Measurements from ENCODE around the gene EFNA2. TPM values are rescaled to one million over a fixed set of nuclear protein-coding genes. Genes with fewer than 3 reads are reported as not detected.

Gene EFNA2
- total RNA-seq, 1 experiment from 2014 or later, result 14.3 TPM

GRCh38 chr19:1321539-1321938 lies 35.9 kb downstream of the EFNA2 start:
- Histone ChIP-seq H2BK120ac (ENCODE audit: low read depth, low read length, poor library complexity, severe bottlenecking) (no peak overlapping the region), H3T11ph (ENCODE audit: low read length) (no peak overlapping the region)
- no peaks in the 10 kb centered on the region; a peak in 1 of 5 replicates for H3K9me3 Mint-ChIP-seq

More at GRCh38 chr19:1321539-1321938, 35.9 kb downstream of the EFNA2 start:
- Mint-ChIP-seq H3K36me3 (ENCODE audit: insufficient read depth in 1 of 3, low read depth in 3 of 3) (no peaks in the 10 kb centered on the region), H3K4me1 (no peaks in the 10 kb centered on the region; a peak in 1 of 4 replicates), H3K4me3 (no peak overlapping the region; a peak in 1 of 5 replicates), H3K27me3 (ENCODE audit: low read depth) (peaks cover 19% of the 10 kb centered on the region), H3K27ac (peak overlapping the region in 2 of 3 experiments; percentile 38 to 91; a peak in 2 of 7 replicates)
- no peak overlapping the region for H4K8ac ChIP-seq (replicated peaks; ENCODE audit: insufficient read length, low read depth, low read length)
- H3K9me3 ChIP-seq (ENCODE audit: control insufficient read depth, low read depth, low read length), result no peaks in the 10 kb centered on the region
- H3K9ac ChIP-seq (ENCODE audit: extremely low read depth, insufficient read length, low read length), result no peak overlapping the region
- no peaks in the 10 kb centered on the region for H3K27me3 ChIP-seq (ENCODE audit: insufficient read depth, low read length)
- no peak overlapping the region for H3K56ac ChIP-seq (ENCODE audit: insufficient read length, low read depth, low read length)
- H2AFZ ChIP-seq (ENCODE audit: low read length), result no peak overlapping the region
- H3K18ac ChIP-seq (ENCODE audit: insufficient read length, low read depth, low read length), result no peak overlapping the region
- no peaks in the 10 kb centered on the region for H3K4me1 ChIP-seq (ENCODE audit: insufficient read depth, low read length)
- H2BK12ac ChIP-seq (ENCODE audit: insufficient read length, low read depth, low read length), result no peak overlapping the region
- no peak overlapping the region for H2BK5ac ChIP-seq (ENCODE audit: insufficient read length, low read length)
- no peak overlapping the region for H3K4me2 ChIP-seq (ENCODE audit: insufficient read depth, insufficient read length, low read length)
- no peak overlapping the region for H3K4ac ChIP-seq (ENCODE audit: low read depth, low read length)
- no peak overlapping the region for H2BK15ac ChIP-seq (ENCODE audit: low read depth, low read length)
- H3K27ac ChIP-seq (ENCODE audit: insufficient read length, low read depth, low read length), result no peak overlapping the region
- no peaks in the 10 kb centered on the region for H3K23me2 ChIP-seq (ENCODE audit: insufficient read length, low read depth, low read length, poor library complexity, severe bottlenecking)
- H3K14ac ChIP-seq (ENCODE audit: insufficient read depth, low read length), result no peak overlapping the region
- H3K23ac ChIP-seq (ENCODE audit: insufficient read length, low read depth, low read length), result no peak overlapping the region
- WGBS (ENCODE audit: extremely low coverage, insufficient read length, low lambda C conversion rate), result no CpG with 5 or more reads among the region's 9 CpGs
- no peak for DNase-seq
- no peak overlapping the region for H2BK20ac ChIP-seq (ENCODE audit: low read depth, low read length, poor library complexity, severe bottlenecking)
- H4K5ac ChIP-seq (ENCODE audit: insufficient read length, low read depth, low read length), result no peak overlapping the region
- H2AK5ac ChIP-seq (ENCODE audit: insufficient read length, low read length), result no peak overlapping the region
- no peaks in the 10 kb centered on the region for H3K79me2 ChIP-seq (ENCODE audit: insufficient read depth, low read length)
- no peak for TF ChIP-seq CTCF (conservative IDR thresholded peaks at IDR 0.05)
- no peaks in the 10 kb centered on the region for H3K79me1 ChIP-seq (ENCODE audit: insufficient read depth, low read depth, low read length, poor library complexity, severe bottlenecking)
- H4K20me1 ChIP-seq (ENCODE audit: control insufficient read depth, insufficient read depth, insufficient read length), result no peaks in the 10 kb centered on the region
- no peak overlapping the region for H4K91ac ChIP-seq (ENCODE audit: insufficient read length, low read depth, low read length)
